HG02884 (cell line): ENCODE measurements around the gene MBNL2.
A peak's percentile ranks its signal among the peaks of the same experiment; 100 is the strongest.

Experiments used
- ATAC-seq: cut with Tn5 transposase; IDR thresholded peaks from one replicate; pipeline ENCODE4 v1.9.1; 2021; ENCODE audit warnings: mild to moderate bottlenecking, moderate library complexity; ENCODE audit not compliant: unreplicated experiment

MBNL2 gene

GRCh38 chr13:97403893-97404750 is 182.0 kb downstream of the MBNL2 start:
- ATAC-seq = no peak

GRCh38 chr13:97407540-97407939 is 185.4 kb downstream of the MBNL2 start:
- ATAC-seq = no peak

DNA sequence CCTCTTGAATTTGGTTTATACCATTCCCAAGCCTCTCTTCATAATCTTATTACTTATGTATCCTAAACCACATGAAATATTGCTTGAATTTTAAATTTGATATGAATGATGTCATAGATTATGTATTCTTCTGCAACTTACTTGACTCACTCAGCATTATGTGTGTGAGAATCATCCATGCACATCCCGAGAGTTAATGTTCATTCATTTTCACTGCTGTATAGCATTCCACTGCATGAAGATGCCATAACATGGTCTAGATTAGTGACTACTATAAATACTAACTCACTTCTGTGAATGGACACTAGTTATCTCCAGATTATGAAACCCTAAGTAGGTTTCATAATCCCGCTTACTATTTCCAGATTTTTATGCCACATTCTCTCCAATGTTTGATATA is 186.8 kb downstream of the MBNL2 start:
- ATAC-seq = no peak

GRCh38 chr13:97411984-97412383 is 189.9 kb downstream of the MBNL2 start:
- ATAC-seq = no peak

DNA sequence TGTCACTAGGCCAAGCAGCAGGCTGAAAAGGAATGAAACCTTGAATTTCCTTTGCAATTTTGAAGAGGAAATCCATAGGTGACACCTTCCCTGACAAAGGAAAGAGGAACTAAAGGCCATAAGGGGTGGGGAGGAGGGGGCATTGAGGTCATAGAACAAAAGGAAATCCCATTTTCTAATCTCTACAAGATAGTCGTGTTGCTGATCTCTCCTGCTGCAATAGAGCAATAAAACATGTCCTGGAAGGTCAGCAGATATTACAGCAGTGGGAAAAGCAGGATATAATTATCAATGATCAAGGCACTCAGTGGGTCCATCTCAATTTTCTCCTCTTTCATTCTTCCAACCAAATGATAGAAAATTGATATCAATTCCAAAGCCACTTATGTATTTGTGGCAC is 191.6 kb downstream of the MBNL2 start:
- ATAC-seq = no peak

DNA sequence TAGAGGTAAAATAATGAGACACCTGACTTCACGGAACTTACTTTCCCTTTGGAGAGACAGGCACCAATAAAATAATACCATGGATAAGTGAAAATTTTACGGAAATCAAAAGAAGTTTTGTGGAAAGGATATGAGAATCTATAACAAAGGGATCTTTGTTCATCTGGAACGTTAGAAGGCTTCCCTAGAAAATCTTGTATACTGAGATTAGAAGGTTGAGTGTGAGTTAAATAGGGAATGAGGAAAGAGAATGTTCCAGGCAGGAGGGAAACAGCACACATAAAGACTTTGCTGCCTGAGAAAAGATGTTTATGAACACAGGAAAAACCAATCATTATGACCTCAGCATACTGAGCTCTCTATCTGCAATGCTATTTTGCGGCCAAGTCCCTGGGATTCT is 192.3 kb downstream of the MBNL2 start:
- ATAC-seq = no peak

DNA sequence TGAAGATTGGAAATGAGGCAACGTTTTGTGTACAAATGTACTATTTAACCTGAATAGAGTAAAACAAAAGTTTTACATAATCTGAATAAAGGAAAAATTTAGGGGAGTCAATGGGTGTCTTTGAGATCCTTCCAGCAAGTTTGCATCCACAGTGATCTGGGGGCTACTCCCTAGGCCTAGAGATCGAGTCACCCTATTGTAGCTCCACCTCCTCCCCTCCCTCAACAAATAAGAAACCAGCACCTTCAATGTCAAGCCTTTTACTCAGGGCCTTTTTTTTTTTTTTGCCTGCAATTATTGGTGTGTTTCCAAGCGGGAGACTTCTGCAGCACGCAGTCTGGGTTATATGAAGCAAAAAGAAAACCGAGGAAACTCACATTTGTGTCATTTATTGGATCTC is 195.6 kb downstream of the MBNL2 start:
- ATAC-seq = no peak

DNA sequence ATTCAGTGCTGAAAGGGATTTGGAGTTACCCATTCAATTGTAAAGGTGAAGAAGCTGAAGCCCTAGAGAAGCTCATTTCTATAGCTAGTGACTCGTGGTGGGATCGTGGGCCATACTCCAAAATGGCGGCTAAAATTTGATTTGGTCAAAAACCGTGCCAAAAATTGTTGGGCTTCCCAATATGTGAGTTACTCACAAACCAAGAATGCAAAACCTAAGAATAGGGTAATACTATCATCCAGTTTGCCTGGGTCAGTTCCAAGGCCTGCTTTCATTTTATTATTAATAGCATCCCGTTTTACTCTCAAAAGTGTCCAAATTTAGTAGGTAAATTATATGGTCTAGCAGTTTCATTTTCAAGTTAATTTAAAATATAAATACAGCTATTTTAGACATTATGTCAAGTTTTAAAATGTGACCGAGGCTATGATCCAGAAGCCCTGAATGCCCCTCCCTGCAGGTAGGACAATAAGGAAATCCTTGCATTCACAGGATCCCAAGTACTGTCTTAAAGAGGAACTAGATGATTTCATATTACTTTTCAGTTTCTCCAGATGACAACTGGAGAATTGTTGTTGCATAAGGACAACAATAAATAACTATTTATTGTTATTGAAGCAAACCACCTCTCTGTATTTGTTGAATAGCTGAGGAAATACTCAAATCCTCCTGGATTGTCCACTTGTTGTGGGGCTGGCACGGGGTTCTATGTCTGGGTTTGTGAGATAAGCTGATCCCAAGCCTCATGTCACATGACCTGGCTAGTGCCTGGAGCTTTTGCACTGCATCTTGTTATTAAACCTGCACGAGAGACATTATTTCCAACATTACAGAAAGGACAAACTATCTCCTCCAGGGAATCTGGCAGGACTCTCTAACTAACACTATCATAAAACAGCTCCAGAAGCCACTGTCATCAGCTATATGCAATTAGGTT is 200.3 kb downstream of the MBNL2 start:
- ATAC-seq = no peak

DNA sequence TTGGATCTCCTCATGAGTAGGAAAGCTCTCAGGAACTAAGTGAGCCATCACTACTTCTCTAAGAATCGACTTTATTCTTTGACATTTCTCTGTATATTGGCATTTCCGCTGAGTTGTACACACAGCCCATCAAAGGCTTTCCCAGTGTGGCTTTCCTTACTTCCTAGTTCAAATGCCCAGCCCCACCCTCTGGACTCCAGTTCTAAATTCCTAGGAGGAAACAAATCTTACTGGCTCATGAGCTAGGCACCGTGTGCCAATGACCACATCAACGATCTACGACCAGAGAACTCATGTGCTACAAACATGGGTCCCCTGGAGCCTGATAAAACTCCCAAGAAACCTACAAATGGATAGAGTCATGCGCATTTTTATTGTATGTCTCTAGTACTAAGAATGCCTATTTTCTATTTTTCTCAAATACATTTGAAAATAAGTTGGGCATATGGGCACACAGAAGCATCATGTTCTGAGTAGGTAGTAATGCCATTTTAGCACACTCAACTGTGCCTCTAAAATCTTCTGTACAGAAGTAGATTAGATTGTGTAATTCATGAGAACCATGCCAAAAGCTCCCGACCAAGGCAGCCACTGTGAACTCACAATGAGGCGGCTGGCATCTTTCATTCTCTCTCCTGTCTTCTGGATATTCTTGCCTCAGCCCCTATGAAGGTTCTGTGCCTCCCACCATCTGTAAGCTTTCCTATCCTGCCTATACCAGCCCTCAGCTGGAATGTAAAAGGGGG is 201.3 kb downstream of the MBNL2 start:
- no peak for ATAC-seq

DNA sequence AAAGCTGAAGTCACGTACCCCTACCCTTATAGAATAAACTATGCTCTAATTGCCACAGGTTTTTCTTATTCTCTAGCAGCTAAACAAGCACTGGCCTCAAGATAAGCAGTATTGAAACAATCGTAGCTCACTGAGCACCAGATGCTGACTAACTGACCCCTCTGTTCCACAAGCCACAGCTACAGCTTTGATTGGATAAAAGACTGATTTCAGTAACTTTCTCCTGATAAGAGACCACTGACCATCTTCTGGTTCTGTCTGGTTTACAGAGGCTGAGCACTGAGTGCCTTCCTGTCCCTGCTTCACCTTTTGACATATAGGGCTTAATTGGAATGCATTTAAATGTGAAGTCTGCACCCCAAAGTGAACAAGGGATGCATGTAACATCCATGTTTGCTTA is 203.5 kb downstream of the MBNL2 start:
- no peak for ATAC-seq

- no peak for ATAC-seq
Observed at GRCh38 chr13:97426695-97427094, 204.6 kb downstream of the MBNL2 start.

DNA sequence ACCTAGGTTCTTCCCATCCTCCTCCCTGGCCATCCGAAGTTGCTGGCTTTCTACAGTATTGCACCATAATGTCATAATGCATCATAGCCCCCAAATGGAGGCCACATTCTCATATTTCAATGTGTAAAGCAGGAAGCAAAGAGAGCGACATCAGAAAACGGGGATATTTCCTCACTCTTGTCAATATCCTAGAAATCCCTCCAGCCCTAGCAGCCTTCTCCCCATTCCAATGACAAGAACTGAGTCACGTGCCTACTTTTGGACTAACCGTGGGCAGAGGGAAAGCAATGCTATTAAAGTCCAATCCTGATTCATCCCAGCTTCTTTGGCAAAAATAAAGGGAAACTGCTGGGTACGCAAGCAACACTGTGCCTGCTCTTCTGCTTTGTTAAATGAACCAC is 207.5 kb downstream of the MBNL2 start:
- ATAC-seq = no peak

DNA sequence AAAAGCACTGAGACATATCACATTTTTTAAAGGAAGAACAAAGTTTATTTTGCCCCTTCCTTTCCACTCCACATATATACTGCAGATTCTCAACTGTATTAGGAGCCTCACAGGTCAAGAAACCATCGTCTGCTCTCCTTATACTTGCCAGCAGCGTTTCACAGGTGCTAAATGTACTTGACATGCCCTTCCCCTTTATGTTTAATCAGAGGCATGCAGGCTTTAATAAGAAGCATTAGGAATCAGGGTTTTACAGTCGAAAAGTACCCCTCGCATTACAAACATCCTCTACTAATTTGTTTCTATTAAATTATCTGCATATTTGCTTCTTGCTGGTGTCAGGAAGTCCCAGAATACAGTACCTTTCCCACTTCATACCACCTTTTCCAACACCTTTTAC is 208.2 kb downstream of the MBNL2 start:
- no peak for ATAC-seq

DNA sequence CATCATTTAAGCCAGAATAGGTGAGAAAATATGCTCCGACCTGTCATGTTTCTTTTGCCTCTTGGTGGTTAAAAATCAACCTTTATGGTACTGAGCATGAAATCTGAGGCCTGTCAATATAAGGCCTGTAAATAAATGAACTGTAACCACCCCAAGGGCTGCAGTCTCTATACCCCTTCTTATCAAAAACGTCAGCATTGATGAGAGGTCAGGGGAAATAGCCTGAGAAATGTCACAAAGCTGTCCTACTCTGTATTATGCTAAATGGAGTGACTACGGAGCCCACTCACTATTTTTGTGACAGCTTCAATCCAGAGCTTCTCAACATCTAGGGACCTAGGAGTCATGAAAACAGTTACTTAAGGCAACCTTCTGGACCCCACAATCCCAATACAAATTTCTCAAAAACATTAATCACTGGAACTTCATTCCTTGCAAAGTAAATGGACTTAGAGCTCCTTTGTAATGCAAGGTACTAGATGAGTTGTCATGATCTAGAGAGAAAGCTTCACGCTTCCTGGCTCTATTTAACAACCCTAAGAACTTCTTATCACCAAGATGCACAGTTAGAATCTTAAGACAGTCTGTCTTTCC is 209.1 kb downstream of the MBNL2 start:
- no peak for ATAC-seq

GRCh38 chr13:97432232-97432916 is 210.2 kb downstream of the MBNL2 start:
- no peak for ATAC-seq

GRCh38 chr13:97432917-97433726 is 211.0 kb downstream of the MBNL2 start:
- peak; percentile 76 for ATAC-seq

GRCh38 chr13:97433727-97434396 is 211.7 kb downstream of the MBNL2 start, which contains the start of gene RAP2A:
Gene RAP2A, plus strand, starts transcription at chr13:97434169. Its CDS starts 302 bp downstream, at chr13:97434471.
- ATAC-seq = peak; percentile 34

GRCh38 chr13:97434397-97435201 is 212.5 kb downstream of the MBNL2 start:
- ATAC-seq = no peak
